ENCODE measurements around the gene OPN5.

GRCh38 chr6:47875593-47875992, 93.8 kb downstream of the OPN5 start:
- TF ChIP-seq CTCF (IDR thresholded peaks at IDR 0.05; ENCODE audit: low read depth, low read length) (no peak), POLR2A (IDR thresholded peaks at IDR 0.05; ENCODE audit: extremely low read depth, insufficient read length) (no peak)
